Measurements from ENCODE around the gene ACP3. TPM values are rescaled to one million over a fixed set of nuclear protein-coding genes. Genes with fewer than 3 reads are reported as not detected.
A peak's percentile ranks its signal among the peaks of the same experiment; 100 is the strongest.

The ACP3 gene
- polyA plus RNA-seq, 4 donors, result 59.5 to 84.0 (median 70.8) TPM

- DNase-seq (ENCODE audit: low read depth in 4 of 4, low spot score in 2 of 4), result no peak
Measured at GRCh38 chr3:132311841-132312240, 5.4 kb upstream of the ACP3 start.

- DNase-seq (ENCODE audit: low read depth in 4 of 4, low spot score in 2 of 4), result no peak
Measured at GRCh38 chr3:132315851-132316250, 1.4 kb upstream of the ACP3 start.

- DNase-seq (ENCODE audit: low read depth in 4 of 4, low spot score in 2 of 4), result no peak
Measured at GRCh38 chr3:132318451-132318850, 1.2 kb downstream of the ACP3 start.

- no peak for DNase-seq (ENCODE audit: low read depth in 4 of 4, low spot score in 2 of 4)
Measured at GRCh38 chr3:132321304-132321703, 4.1 kb downstream of the ACP3 start.

DNA sequence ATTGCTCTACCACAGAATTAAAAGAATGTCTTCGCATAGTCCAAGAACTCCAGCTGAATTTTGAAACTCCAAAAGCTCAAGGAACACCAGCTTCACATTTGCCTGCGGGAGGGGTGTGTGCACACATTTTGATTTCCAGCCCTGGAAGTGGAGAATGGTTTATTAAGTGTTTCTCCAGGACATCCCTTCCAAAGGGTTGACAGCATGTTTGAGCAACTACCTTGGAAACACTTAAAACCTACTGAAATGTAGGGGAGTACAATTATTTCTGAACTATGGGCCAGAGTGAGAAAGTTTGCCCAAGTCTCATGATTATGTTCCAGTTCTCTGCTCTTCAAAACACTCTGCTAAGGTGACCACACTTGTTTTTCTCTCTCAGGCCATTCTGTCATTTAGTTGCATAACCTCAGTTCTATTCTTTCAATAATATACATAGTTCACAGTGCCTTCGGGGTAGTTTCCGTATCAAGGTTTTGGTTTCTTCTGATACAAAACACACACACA lies 7.9 kb downstream of the ACP3 start:
- DNase-seq (ENCODE audit: low read depth in 4 of 4, low spot score in 2 of 4), result no peak

DNA sequence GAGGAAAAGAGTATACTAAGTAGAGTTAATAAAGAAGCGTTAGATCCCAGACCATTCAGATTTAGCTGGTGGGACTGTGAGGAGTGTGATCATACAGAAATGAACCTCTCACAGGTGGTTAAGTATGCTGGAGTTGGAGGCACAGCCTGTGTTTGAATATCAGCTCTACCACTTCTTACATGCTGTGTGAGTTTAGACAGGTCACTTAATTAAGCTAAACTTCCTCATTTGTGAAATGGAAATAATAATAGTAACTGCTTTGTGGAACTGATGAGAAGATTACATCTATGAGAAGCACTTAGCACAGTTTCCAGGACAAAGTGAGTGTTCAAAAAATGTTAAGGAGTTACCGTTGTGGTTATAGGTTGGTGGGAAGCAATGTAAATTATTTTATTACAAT lies 8.4 kb downstream of the ACP3 start:
- no peak for DNase-seq (ENCODE audit: low read depth in 4 of 4, low spot score in 2 of 4)

DNA sequence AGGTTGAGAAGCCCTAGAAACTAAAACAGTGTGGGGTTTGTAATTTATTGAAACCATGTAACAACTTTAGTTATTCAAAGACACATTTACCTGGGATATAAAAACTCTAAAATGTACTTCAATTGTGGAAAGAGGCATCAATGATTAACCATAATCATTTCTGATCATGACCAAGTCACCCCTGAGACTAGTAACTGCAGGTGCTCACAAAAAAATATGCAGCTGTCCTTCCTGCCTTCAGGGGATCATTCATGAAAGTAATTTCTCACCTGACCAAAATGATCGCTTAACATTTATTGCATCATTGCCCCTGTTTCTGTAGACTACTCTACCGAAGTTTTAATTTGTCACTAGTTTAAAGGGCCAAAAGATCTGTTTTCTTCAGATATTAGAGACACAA lies 9.0 kb downstream of the ACP3 start:
- no peak for DNase-seq (ENCODE audit: low read depth in 4 of 4, low spot score in 2 of 4)

DNA sequence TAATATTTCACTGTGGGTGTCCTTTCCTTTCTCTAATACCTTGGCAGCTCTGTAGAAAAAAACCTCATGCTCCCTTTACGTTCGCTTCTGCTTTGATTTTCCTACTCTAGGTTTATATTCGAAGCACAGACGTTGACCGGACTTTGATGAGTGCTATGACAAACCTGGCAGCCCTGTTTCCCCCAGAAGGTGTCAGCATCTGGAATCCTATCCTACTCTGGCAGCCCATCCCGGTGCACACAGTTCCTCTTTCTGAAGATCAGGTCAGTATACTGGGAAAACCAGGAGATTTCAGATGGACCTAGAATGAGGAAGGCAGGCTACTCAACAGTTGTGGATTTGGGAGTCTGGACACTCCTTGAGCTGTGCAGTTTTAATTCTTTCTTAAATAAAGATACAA lies 14.9 kb downstream of the ACP3 start:
- DNase-seq (ENCODE audit: low read depth in 4 of 4, low spot score in 2 of 4), result no peak

GRCh38 chr3:132332508-132332907 lies 15.3 kb downstream of the ACP3 start:
- no peak for DNase-seq (ENCODE audit: low read depth in 4 of 4, low spot score in 2 of 4)

DNA sequence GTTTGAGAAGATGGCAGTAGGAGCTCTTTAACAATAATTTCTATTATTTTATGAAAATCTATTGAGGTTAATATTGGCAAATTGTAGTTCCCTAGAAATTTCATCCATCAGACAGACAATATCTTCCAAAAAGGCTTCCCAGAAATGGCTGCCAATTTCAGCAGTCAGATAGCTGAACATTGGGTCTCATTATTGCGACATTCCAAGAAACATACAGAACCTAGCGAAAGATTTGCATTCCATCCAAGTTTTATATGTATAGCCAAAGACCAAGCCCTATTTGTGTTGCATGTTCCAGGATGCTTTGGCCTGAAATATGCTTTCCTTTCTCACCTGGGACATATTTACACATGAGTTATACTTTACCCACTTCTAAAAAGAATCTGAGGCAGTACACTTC lies 24.5 kb downstream of the ACP3 start:
- no peak for DNase-seq (ENCODE audit: low read depth in 4 of 4, low spot score in 2 of 4)

DNA sequence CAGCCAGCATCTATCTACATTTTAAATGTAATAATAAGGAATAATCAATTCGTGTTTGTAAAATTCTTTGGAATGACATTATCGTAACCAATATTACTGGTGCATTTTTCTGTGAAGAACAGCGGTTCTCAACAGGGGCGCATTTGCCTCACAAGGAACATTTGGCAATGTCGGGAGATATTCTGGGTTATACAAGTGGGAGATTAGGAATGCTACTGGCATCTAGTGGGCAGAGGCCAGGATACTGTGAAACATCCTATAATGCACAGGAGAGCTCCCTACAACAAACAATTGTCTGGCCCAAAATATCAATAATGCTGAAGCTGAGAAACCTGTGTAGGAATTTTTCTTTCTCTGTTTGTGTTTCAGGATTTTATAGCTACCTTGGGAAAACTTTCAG lies 25.0 kb downstream of the ACP3 start:
- DNase-seq (ENCODE audit: low read depth in 4 of 4, low spot score in 2 of 4), result no peak

DNA sequence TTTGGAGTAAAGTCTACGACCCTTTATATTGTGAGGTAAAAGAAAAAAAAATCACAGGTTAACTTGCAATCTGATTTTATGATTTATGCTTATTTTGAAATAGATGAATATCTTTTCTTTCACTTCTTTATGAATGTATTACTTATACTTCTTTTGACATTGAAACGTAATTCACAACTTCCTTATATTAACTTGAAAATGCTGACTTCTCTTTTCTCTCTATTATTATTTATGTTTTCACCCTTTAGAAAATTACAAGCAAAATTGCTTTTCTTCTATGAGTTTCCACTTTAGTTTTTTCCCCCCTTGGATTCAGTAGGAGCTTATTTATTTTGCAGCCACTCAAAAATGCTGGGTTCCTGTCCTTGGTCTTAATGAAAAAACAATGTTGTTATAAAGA lies 25.4 kb downstream of the ACP3 start:
- DNase-seq (ENCODE audit: low read depth in 4 of 4, low spot score in 2 of 4), result no peak

- peak in 3 of 4 donors; percentile 41 to 58 (median 47) for DNase-seq (ENCODE audit: low read depth in 4 of 4, low spot score in 2 of 4)
Measured at GRCh38 chr3:132343018-132343612, 25.9 kb downstream of the ACP3 start.

DNA sequence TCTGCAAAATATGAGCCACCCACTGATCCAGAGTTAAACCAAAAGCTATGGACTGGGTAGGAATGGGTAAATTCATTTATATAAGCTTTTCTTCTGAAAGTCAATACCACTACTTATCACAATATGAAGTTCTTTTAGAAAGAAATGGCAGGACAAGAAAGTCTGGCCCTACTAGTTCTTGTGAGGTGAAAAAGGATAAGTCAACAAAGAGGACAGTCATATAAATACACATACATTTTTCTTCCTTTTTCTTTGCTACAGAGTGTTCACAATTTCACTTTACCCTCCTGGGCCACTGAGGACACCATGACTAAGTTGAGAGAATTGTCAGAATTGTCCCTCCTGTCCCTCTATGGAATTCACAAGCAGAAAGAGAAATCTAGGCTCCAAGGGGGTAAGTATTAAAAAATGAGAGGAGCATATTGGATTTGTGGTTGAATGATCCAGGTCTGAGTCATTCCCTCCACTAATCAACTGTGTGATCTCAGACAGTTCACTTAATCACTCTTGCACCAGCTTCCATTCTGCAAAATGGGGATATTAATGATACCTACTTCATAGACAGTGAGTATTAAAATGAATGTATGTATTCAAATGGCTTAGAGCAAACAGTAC lies 27.6 kb downstream of the ACP3 start:
- DNase-seq (ENCODE audit: low read depth in 4 of 4, low spot score in 2 of 4), result no peak

- DNase-seq (ENCODE audit: low read depth in 4 of 4, low spot score in 2 of 4), result no peak
Measured at GRCh38 chr3:132346841-132347736, 29.9 kb downstream of the ACP3 start.

GRCh38 chr3:132347811-132348210 lies 30.6 kb downstream of the ACP3 start:
- DNase-seq (ENCODE audit: low read depth in 4 of 4, low spot score in 2 of 4), result no peak

GRCh38 chr3:132348531-132348930 lies 31.3 kb downstream of the ACP3 start:
- no peak for DNase-seq (ENCODE audit: low read depth in 4 of 4, low spot score in 2 of 4)

GRCh38 chr3:132350814-132351213 lies 33.6 kb downstream of the ACP3 start:
- no peak for DNase-seq (ENCODE audit: low read depth in 4 of 4, low spot score in 2 of 4)

GRCh38 chr3:132351222-132351806 lies 34.1 kb downstream of the ACP3 start:
- DNase-seq (ENCODE audit: low read depth in 4 of 4, low spot score in 2 of 4), result no peak

- DNase-seq (ENCODE audit: low read depth in 4 of 4, low spot score in 2 of 4), result peak in 2 of 4 donors; percentile 21 to 37
Measured at GRCh38 chr3:132352556-132353143, 35.4 kb downstream of the ACP3 start.
